Uterus (tissue), 4 donors: ENCODE measurements around the gene TRPC4AP. TPM values are rescaled to one million over a fixed set of nuclear protein-coding genes. Genes with fewer than 3 reads are reported as not detected.

Experiments
- DNase-seq, 2 donors: peaks; one replicate each; pipeline ENCODE4 v3.0.0-alpha.2; 2019 to 2020
- H3K27ac ChIP-seq, 2 donors: fragments of 200-600 bp; sonication (generic); 1 replicate in 1 of 2; 2 replicates in 1 of 2; pipeline ENCODE4 v1.5.1; 2016 to 2018
- H3K27me3 ChIP-seq, 2 donors: fragments of 200-600 bp; sonication (generic); one replicate each; pipeline ENCODE4 v1.5.1; 2018 to 2019; ENCODE audit warnings: control low read depth in 1 of 2
- H3K36me3 ChIP-seq, 2 donors: fragments of 200-600 bp; sonication (generic); one replicate each; pipeline ENCODE4 v1.5.1; 2019; ENCODE audit warnings: control low read depth in 1 of 2
- H3K4me1 ChIP-seq, 2 donors: fragments of 200-600 bp; sonication (generic); one replicate each; pipeline ENCODE4 v1.5.1; 2018 to 2019; ENCODE audit warnings: control low read depth in 1 of 2
- H3K4me3 ChIP-seq, 2 donors: fragments of 200-600 bp; sonication (generic); 1 replicate in 1 of 2; 2 replicates in 1 of 2; pipeline ENCODE4 v1.5.1; 2018 to 2019; ENCODE audit warnings: mild to moderate bottlenecking in 1 of 2
- H3K9me3 ChIP-seq, 2 donors: fragments of 200-600 bp; sonication (generic); one replicate each; pipeline ENCODE4 v1.5.1; 2019; ENCODE audit warnings: control low read depth in 1 of 2
- POLR2A ChIP-seq, 2 donors: fragments of 450-650 bp; IDR thresholded peaks; one replicate each; pipeline ENCODE4 v1.6.1; 2016; ENCODE audit warnings: antibody characterized with exemption in 2 of 2, mild to moderate bottlenecking in 1 of 2, moderate library complexity in 1 of 2
- intact Hi-C: fragments of 100-400 bp; cut with DNase I; formaldehyde crosslinking; loops from one replicate; pipeline ENCODE4 v1.15.1; 2023; ENCODE audit warnings: low total_unique reads
- total RNA-seq, 4 donors: library from RNA; depleted of rRNA in 3 of 4; stranded (reverse); fragments of >200 nt in 3 of 4; gene quantifications; one replicate each; pipeline versions ENCODE4 v1.1.0 to v1.2.4, GENCODE V29; 2014 to 2023
- TF ChIP-seq, protein P1 (sequence below), 4 experiments: fragments of 200-600 bp in 2 of 4; fragments of 450-650 bp in 2 of 4; sonication (generic) in 2 of 4; IDR thresholded peaks; one replicate each; pipeline ENCODE4 v1.5.1; 2016 to 2019; ENCODE audit warnings: antibody characterized with exemption in 4 of 4, mild to moderate bottlenecking in 2 of 4, moderate library complexity in 1 of 4
- donor health status: DM: yes; HTN: yes; CAD: no.

The TRPC4AP gene
- total RNA-seq, 4 donors from 2014 or later: 20.0 to 77.5 (median 49.6) TPM

DNA sequence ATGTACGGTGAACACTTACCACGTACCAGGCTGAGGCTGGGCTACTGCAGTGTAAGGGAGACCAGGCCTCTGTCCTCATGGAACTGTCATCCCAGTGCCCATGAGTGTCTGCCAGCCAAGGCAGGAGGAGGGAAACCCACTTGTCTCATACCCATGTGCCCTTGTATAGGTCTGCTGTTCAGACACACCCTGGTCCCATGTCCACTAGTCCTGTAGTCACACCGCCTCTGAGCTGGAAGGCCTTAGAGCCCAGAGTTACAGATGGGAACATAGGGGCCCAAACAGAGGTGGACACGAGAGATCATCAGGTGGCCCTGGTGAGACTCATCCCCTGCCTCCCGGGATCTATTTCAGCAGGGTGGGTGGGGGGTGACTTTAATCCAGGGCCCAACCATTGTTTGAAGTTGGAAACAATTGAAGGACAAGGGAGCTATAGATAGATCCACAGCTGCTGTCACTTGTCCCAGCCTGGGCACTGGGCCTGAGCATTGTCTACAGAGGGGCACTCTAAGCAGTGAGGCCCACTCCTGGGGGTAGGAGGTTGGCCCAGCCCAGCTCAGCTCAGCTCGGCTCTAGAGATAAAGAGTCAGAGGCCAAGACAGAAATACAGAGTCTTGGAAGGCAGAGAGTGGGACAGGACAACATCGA, 122.3 kb downstream of the TRPC4AP start:
- no peaks in the 10 kb centered on the region for H3K36me3 ChIP-seq
- intact Hi-C loops: no loop called here
- no peak for DNase-seq

DNA sequence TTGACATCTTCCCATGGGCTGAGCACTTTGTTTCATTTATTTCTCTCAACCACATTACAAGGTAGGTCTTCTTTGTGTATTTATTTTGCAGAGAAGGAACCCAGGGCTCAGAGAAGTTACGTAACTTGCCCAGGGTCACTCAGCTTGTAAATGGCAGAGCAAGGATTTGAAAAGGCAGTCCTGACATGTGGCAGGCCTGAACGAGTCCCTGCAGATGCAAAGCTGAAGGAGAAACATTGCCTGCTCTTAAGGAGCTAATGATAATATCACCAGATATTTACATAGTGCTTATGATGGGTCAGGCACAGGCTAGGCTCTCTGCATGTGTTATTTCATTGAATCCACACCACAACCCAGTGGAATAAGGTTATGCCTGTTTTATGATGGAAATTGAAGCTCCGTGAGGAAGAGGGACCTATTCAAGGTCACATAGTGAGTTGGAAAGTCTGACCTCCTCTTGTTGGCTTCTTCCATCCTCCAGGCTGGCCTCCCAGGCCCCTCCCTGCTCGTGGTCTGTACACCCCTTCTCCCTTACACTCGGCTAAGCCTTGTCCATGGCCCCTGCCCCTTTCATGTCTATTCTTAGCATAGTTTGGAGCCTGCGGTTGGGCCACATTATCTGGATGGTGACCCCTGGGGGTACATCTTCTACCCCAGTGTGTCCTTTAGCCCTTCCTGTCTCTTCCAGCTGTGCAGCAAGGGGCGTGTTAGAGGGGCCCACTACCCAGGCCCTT, 124.4 kb downstream of the TRPC4AP start:
- no peak overlapping the region for H3K27ac ChIP-seq
- no peaks in the 10 kb centered on the region for H3K36me3 ChIP-seq
- no peaks in the 10 kb centered on the region for H3K4me1 ChIP-seq
- no peaks in the 10 kb centered on the region for H3K27me3 ChIP-seq
- no peak for TF ChIP-seq POLR2A (IDR thresholded peaks at IDR 0.05)
- TF ChIP-seq, protein P1, sequence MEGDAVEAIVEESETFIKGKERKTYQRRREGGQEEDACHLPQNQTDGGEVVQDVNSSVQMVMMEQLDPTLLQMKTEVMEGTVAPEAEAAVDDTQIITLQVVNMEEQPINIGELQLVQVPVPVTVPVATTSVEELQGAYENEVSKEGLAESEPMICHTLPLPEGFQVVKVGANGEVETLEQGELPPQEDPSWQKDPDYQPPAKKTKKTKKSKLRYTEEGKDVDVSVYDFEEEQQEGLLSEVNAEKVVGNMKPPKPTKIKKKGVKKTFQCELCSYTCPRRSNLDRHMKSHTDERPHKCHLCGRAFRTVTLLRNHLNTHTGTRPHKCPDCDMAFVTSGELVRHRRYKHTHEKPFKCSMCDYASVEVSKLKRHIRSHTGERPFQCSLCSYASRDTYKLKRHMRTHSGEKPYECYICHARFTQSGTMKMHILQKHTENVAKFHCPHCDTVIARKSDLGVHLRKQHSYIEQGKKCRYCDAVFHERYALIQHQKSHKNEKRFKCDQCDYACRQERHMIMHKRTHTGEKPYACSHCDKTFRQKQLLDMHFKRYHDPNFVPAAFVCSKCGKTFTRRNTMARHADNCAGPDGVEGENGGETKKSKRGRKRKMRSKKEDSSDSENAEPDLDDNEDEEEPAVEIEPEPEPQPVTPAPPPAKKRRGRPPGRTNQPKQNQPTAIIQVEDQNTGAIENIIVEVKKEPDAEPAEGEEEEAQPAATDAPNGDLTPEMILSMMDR (IDR thresholded peaks at IDR 0.05): no peak
- intact Hi-C loops: no loop called here
- no peaks in the 10 kb centered on the region for H3K9me3 ChIP-seq
- H3K4me3 ChIP-seq: no peak overlapping the region
- DNase-seq: no peak

More for the DNA sequence above, 122.3 kb downstream of the TRPC4AP start:
- H3K4me1 ChIP-seq: no peaks in the 10 kb centered on the region
- TF ChIP-seq POLR2A (IDR thresholded peaks at IDR 0.05): no peak
- TF ChIP-seq, protein P1 (IDR thresholded peaks at IDR 0.05): no peak
- H3K9me3 ChIP-seq: no peaks in the 10 kb centered on the region
- H3K27me3 ChIP-seq: no peaks in the 10 kb centered on the region
- H3K4me3 ChIP-seq: no peak overlapping the region
- H3K27ac ChIP-seq: no peak overlapping the region

DNA sequence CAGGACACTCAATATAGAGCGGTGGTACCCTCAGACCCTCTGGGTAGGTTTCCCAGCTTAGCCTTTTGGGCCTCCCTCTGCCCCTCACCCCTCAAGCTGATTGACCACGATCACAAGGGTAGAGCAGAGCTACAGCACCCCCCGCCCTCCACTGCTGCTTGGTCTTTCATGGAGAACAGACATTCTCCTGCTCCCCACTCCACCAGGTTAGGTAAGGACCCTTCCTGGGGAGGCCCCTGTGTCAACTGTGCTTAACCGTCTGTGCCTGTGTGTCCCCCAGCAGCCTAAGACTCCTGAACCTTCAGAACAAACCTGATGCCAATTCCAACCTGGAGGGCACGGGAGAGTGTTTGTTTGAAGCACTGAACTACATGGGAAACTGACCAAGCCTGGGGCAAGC, 125.2 kb downstream of the TRPC4AP start:
- Histone ChIP-seq H3K27me3 (no peaks in the 10 kb centered on the region), H3K4me3 (no peak overlapping the region), H3K27ac (no peak overlapping the region), H3K9me3 (no peaks in the 10 kb centered on the region), H3K4me1 (no peaks in the 10 kb centered on the region), H3K36me3 (no peaks in the 10 kb centered on the region)
- no peak for DNase-seq
- intact Hi-C loops: no loop called here
- TF ChIP-seq, protein P1 (IDR thresholded peaks at IDR 0.05): no peak
- no peak for TF ChIP-seq POLR2A (IDR thresholded peaks at IDR 0.05)

DNA sequence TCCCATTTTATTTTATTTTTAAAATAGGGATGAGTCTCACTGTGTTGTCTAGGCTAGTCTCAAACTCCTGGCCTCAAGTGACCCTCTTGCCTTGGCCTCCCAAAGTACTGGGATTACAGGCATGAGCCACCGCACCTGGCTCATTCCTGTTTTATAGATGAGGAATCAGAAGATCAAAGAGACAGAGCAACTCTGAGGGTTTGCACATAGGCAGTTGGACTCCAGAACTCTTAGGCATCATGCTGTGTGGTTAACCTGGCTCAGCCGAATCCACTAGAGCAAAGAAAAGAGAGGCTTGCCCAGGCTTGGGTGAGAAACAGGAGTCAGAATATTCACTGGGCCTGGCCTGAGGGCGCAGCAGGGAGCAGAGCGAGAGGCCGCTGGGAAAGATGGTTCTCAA, 127.6 kb downstream of the TRPC4AP start:
- Histone ChIP-seq H3K27ac (no peak overlapping the region), H3K27me3 (no peaks in the 10 kb centered on the region), H3K9me3 (no peaks in the 10 kb centered on the region), H3K4me3 (no peak overlapping the region), H3K36me3 (no peaks in the 10 kb centered on the region), H3K4me1 (no peaks in the 10 kb centered on the region)
- intact Hi-C loops: no loop called here
- DNase-seq: no peak
- TF ChIP-seq, protein P1 (IDR thresholded peaks at IDR 0.05): no peak
- no peak for TF ChIP-seq POLR2A (IDR thresholded peaks at IDR 0.05)

DNA sequence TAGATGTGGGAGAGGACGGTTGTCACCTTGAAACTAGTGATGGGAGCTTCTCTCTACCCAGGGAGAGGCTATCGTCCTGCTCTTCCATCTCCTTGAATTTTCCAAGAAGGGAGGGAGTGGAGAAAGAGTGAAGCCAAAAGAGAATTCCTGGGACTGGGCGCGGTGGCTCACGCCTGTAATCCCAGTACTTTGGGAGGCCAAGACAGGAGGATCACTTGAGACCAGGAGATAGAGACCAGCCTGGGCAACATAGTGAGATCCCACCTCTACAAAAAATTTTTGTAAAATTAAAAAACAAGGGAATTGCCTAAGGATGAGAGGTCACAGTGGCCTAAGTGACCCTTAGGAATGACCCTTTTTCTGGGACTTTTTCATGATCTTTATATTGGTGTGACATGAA, 128.1 kb downstream of the TRPC4AP start:
- Histone ChIP-seq H3K27ac (no peak overlapping the region), H3K4me3 (no peak overlapping the region), H3K9me3 (no peaks in the 10 kb centered on the region), H3K36me3 (no peaks in the 10 kb centered on the region), H3K4me1 (no peaks in the 10 kb centered on the region), H3K27me3 (no peaks in the 10 kb centered on the region)
- TF ChIP-seq, protein P1 (IDR thresholded peaks at IDR 0.05): no peak
- TF ChIP-seq POLR2A (IDR thresholded peaks at IDR 0.05): no peak
- no peak for DNase-seq
- intact Hi-C loops: no loop called here
